PC-9 (cell line): ENCODE measurements around the gene MYBL2. TPM values are rescaled to one million over a fixed set of nuclear protein-coding genes. Genes with fewer than 3 reads are reported as not detected.

Experiments used
- BruUV-seq: library from RNA; stranded (reverse); fragments of 400-500 nt; replicated peaks from 2 replicates; lab custom pipeline; 2021; lab: Mats Ljungman, UMichigan
- CTCF ChIA-PET: fragments of 300-600 bp; sonication (Branson Sonifier 250); formaldehyde crosslinking; loops from one replicate; lab custom pipeline; 2022; ENCODE audit warnings: antibody characterized with exemption; lab: Charles Lee
- POLR2A ChIA-PET: fragments of 300-600 bp; sonication (Branson Sonifier 250); formaldehyde crosslinking; loops from one replicate; lab custom pipeline; 2022; ENCODE audit warnings: antibody characterized with exemption; ENCODE audit not compliant: unreplicated experiment; lab: Charles Lee
- DNase-seq, 2 experiments: peaks; one replicate each; pipeline versions ENCODE4 v3.0.0 to v3.0.0-alpha.2; 2015 to 2022; ENCODE audit warnings: mixed read lengths in 1 of 2
- H2AFZ ChIP-seq: fragments of 200-600 bp; sonication (generic); 2 replicates; pipeline ENCODE4 v1.8.1; 2017; ENCODE audit warnings: antibody characterized with exemption
- H3F3A ChIP-seq: fragments of 200-600 bp; sonication (generic); 2 replicates; pipeline ENCODE4 v1.8.1; 2017; ENCODE audit warnings: antibody characterized with exemption, mild to moderate bottlenecking, low read depth; ENCODE audit not compliant: insufficient read depth
- H3K27ac ChIP-seq: fragments of 200-600 bp; sonication (generic); 2 replicates; pipeline ENCODE4 v1.6.1; 2016; ENCODE audit warnings: mixed run types
- H3K27me3 ChIP-seq: fragments of 200-600 bp; sonication (generic); 2 replicates; pipeline ENCODE4 v1.6.1; 2016; ENCODE audit warnings: low read depth, mixed run types; ENCODE audit not compliant: insufficient read depth
- H3K36me3 ChIP-seq: fragments of 200-600 bp; sonication (generic); 2 replicates; pipeline ENCODE4 v1.6.1; 2016; ENCODE audit warnings: low read depth, mixed run types
- H3K4me1 ChIP-seq: fragments of 200-600 bp; sonication (generic); replicated peaks from 2 replicates; pipeline ENCODE4 v1.6.1; 2016; ENCODE audit warnings: mixed run types; ENCODE audit not compliant: insufficient read depth
- H3K4me2 ChIP-seq: fragments of 200-600 bp; sonication (generic); 2 replicates; pipeline ENCODE4 v1.6.1; 2017; ENCODE audit warnings: mixed run types
- H3K4me3 ChIP-seq: fragments of 200-600 bp; sonication (generic); 2 replicates; pipeline ENCODE4 v1.6.1; 2016; ENCODE audit warnings: mixed run types
- H3K79me2 ChIP-seq: fragments of 200-600 bp; sonication (generic); 2 replicates; pipeline ENCODE4 v1.6.1; 2017; ENCODE audit warnings: low read depth, mixed run types
- H3K9me2 ChIP-seq: fragments of 200-600 bp; sonication (generic); 2 replicates; pipeline ENCODE4 v1.8.1; 2017; ENCODE audit warnings: mild to moderate bottlenecking; ENCODE audit not compliant: insufficient read depth
- H3K9me3 ChIP-seq: fragments of 200-600 bp; sonication (generic); 2 replicates; pipeline ENCODE4 v1.8.1; 2016; ENCODE audit warnings: low read depth; ENCODE audit not compliant: insufficient read depth
- H4K20me1 ChIP-seq: fragments of 200-600 bp; sonication (generic); 2 replicates; pipeline ENCODE4 v1.8.1; 2017; ENCODE audit not compliant: insufficient read depth
- EZH2 ChIP-seq: fragments of 200-600 bp; sonication (generic); IDR thresholded peaks from 2 replicates; pipeline ENCODE4 v1.8.0; 2017; ENCODE audit warnings: antibody characterized with exemption, low read depth
- intact Hi-C: fragments of 100-400 bp; cut with micrococcal nuclease; formaldehyde crosslinking; loops from one replicate; pipeline ENCODE4 v1.10.0; 2022; ENCODE audit not compliant: unreplicated experiment
- total RNA-seq: library from RNA; stranded (reverse); gene quantifications from 2 replicates; pipeline ENCODE4 v1.2.3, GENCODE V29; 2021
- TF ChIP-seq, protein P1 (sequence below): fragments of 200-600 bp; sonication (generic); conservative IDR thresholded peaks from 2 replicates; pipeline ENCODE4 v1.6.1; 2017; ENCODE audit warnings: mixed run types, antibody characterized with exemption, mild to moderate bottlenecking, moderate library complexity

Gene MYBL2
- total RNA-seq, 1 experiment from 2014 or later: 152 TPM

DNA sequence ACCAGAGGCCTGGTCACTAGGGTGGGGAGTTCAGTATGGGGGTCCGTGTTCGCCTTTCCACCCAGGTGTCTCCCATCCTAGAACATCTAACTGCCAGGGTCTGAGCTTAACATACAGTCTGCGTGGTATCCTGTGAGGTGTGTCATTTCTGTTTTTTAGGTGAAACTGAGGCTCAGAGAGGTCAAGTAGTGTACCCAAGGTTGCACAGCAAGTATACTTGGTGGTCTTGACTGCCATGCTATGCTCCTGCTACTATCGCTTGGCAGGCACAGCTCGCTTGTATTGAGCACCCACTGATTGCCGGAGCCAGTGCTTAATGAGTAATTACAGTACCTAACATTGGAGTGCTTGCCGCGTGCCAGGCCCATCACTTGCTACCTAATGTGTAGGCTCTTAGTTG lies 33.7 kb downstream of the MYBL2 start:
- no peak for DNase-seq
- Histone ChIP-seq H3K36me3 (no peaks in the 10 kb centered on the region), H3F3A (0 out of 2 replicates have a peak, but pooled peaks cover 4% of the 10 kb centered on the region), H2AFZ (no peak overlapping the region), H3K4me3 (no peak overlapping the region), H3K4me1 (no peaks in the 10 kb centered on the region), H3K27me3 (no peaks in the 10 kb centered on the region), H3K79me2 (no peaks in the 10 kb centered on the region), H4K20me1 (no peaks in the 10 kb centered on the region), H3K4me2 (no peak overlapping the region), H3K27ac (no peak overlapping the region), H3K9me2 (no peaks in the 10 kb centered on the region), H3K9me3 (no peaks in the 10 kb centered on the region)
- TF ChIP-seq EZH2: no peak
- TF ChIP-seq, protein P1, sequence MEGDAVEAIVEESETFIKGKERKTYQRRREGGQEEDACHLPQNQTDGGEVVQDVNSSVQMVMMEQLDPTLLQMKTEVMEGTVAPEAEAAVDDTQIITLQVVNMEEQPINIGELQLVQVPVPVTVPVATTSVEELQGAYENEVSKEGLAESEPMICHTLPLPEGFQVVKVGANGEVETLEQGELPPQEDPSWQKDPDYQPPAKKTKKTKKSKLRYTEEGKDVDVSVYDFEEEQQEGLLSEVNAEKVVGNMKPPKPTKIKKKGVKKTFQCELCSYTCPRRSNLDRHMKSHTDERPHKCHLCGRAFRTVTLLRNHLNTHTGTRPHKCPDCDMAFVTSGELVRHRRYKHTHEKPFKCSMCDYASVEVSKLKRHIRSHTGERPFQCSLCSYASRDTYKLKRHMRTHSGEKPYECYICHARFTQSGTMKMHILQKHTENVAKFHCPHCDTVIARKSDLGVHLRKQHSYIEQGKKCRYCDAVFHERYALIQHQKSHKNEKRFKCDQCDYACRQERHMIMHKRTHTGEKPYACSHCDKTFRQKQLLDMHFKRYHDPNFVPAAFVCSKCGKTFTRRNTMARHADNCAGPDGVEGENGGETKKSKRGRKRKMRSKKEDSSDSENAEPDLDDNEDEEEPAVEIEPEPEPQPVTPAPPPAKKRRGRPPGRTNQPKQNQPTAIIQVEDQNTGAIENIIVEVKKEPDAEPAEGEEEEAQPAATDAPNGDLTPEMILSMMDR: no peak
- CTCF ChIA-PET: no interaction called here
- intact Hi-C loops: no loop called here
- POLR2A ChIA-PET: no interaction called here
- no TSS peak for BruUV-seq

DNA sequence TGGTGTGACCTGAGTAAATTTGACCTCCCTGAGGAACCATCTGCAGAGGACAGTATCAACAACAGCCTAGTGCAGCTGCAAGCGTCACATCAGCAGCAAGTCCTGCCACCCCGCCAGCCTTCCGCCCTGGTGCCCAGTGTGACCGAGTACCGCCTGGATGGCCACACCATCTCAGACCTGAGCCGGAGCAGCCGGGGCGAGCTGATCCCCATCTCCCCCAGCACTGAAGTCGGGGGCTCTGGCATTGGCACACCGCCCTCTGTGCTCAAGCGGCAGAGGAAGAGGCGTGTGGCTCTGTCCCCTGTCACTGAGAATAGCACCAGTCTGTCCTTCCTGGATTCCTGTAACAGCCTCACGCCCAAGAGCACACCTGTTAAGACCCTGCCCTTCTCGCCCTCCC lies 35.6 kb downstream of the MYBL2 start:
- no peaks in the 10 kb centered on the region for H3K4me1 ChIP-seq
- no peaks in the 10 kb centered on the region for H3K9me2 ChIP-seq
- H4K20me1 ChIP-seq: no peaks in the 10 kb centered on the region
- H3F3A ChIP-seq: 0 out of 2 replicates have a peak, but pooled peaks cover 7% of the 10 kb centered on the region
- H3K27ac ChIP-seq: no peak overlapping the region
- H3K36me3 ChIP-seq: no peaks in the 10 kb centered on the region
- DNase-seq: no peak
- H3K79me2 ChIP-seq: no peaks in the 10 kb centered on the region
- TF ChIP-seq EZH2: no peak
- TF ChIP-seq, protein P1: no peak
- no peaks in the 10 kb centered on the region for H3K27me3 ChIP-seq
- no TSS peak for BruUV-seq
- ChIA-PET POLR2A (no interaction called here), CTCF (no interaction called here)
- no peak overlapping the region for H2AFZ ChIP-seq
- no peak overlapping the region for H3K4me3 ChIP-seq
- intact Hi-C loops: no loop called here
- no peaks in the 10 kb centered on the region for H3K9me3 ChIP-seq
- H3K4me2 ChIP-seq: no peak overlapping the region

DNA sequence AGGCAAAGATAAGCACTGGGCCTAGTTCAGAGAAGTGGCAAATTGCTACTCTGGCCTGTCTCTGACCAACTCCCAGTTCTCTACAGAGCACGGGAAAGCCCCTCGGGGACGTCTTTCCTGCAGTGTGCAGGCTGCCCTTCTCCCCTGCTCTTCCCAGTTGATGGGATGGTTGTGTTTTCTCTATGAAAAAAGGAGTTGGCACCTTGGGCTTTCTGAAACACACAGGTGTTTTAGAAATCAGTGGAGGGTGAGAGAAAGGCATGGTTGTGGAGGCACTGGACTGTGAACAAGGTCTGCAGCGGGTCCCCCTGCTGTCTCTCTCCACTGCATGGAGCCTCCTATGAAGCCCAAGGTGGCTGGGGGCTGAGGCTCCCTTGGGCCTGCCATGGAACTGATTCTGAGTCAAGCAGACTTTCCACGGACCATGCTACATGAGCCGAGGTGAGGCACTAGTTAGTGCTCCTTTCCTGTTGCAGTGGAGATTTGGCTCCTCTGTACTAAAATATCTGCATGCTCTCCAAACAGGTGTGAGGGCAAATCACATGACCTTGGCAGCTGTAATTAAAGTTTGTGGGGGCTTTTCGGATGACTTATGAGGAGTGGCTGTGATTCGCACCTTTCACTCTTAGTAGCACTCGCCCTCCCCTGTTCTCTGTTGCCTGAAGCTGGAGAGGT lies 43.6 kb downstream of the MYBL2 start:
- H3K9me2 ChIP-seq: no peaks in the 10 kb centered on the region
- no peaks in the 10 kb centered on the region for H3K36me3 ChIP-seq
- no peak overlapping the region for H3K4me3 ChIP-seq
- ChIA-PET POLR2A (no interaction called here), CTCF (no interaction called here)
- no peaks in the 10 kb centered on the region for H3K9me3 ChIP-seq
- no peaks in the 10 kb centered on the region for H3K27me3 ChIP-seq
- H3K4me1 ChIP-seq: no peaks in the 10 kb centered on the region
- H3K27ac ChIP-seq: no peak overlapping the region
- BruUV-seq: no TSS peak
- intact Hi-C loops: no loop called here
- H3K79me2 ChIP-seq: no peaks in the 10 kb centered on the region
- DNase-seq: no peak
- H2AFZ ChIP-seq: no peak overlapping the region
- H3K4me2 ChIP-seq: no peak overlapping the region
- H4K20me1 ChIP-seq: no peaks in the 10 kb centered on the region
- 0 out of 2 replicates have a peak, but pooled peaks cover 7% of the 10 kb centered on the region for H3F3A ChIP-seq
- TF ChIP-seq, protein P1: no peak
- TF ChIP-seq EZH2: no peak
